Brain microvascular endothelial cell (primary cell): Measurements from ENCODE around the gene XPC.

Experiments used
- DNase-seq: peaks from one replicate; pipeline ENCODE4 v3.0.0-alpha.2; 2020
- H3K27ac ChIP-seq: fragments of 250-450 bp; sonication (Bioruptor Pico); 2 replicates; pipeline ENCODE4 v1.5.1; 2020; ENCODE audit warnings: mild to moderate bottlenecking, moderate library complexity
- H3K27me3 ChIP-seq: fragments of 250-450 bp; sonication (Bioruptor Pico); replicated peaks from 2 replicates; pipeline ENCODE4 v1.5.1; 2020; ENCODE audit warnings: mild to moderate bottlenecking
- H3K36me3 ChIP-seq: fragments of 250-450 bp; sonication (Bioruptor Pico); replicated peaks from 2 replicates; pipeline ENCODE4 v1.5.1; 2020; ENCODE audit warnings: mild to moderate bottlenecking
- H3K4me3 ChIP-seq: 2 replicates; pipeline ENCODE4 v1.5.1; 2011; ENCODE audit warnings: low read depth, mild to moderate bottlenecking, control low read depth, low read length, moderate library complexity
- in situ Hi-C: cut with HindIII; loops from 2 replicates; pipeline ENCODE4 v1.10.0; 2017; ENCODE audit warnings: low sequenced_read_pairs, low pct_ligation_motif_present
- TF ChIP-seq, protein P1 (sequence below): IDR thresholded peaks from 2 replicates; pipeline ENCODE4 v1.5.1; 2011; ENCODE audit warnings: low read depth, mild to moderate bottlenecking, moderate library complexity, low read length, control low read depth, inconsistent platforms; ENCODE audit errors: missing control alignments

XPC gene

GRCh38 chr3:14222900-14223594 lies 44.6 kb upstream of the XPC start:
- no peak for DNase-seq
- in situ Hi-C loops = no loop called here
- TF ChIP-seq, protein P1, sequence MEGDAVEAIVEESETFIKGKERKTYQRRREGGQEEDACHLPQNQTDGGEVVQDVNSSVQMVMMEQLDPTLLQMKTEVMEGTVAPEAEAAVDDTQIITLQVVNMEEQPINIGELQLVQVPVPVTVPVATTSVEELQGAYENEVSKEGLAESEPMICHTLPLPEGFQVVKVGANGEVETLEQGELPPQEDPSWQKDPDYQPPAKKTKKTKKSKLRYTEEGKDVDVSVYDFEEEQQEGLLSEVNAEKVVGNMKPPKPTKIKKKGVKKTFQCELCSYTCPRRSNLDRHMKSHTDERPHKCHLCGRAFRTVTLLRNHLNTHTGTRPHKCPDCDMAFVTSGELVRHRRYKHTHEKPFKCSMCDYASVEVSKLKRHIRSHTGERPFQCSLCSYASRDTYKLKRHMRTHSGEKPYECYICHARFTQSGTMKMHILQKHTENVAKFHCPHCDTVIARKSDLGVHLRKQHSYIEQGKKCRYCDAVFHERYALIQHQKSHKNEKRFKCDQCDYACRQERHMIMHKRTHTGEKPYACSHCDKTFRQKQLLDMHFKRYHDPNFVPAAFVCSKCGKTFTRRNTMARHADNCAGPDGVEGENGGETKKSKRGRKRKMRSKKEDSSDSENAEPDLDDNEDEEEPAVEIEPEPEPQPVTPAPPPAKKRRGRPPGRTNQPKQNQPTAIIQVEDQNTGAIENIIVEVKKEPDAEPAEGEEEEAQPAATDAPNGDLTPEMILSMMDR = no peak

DNA sequence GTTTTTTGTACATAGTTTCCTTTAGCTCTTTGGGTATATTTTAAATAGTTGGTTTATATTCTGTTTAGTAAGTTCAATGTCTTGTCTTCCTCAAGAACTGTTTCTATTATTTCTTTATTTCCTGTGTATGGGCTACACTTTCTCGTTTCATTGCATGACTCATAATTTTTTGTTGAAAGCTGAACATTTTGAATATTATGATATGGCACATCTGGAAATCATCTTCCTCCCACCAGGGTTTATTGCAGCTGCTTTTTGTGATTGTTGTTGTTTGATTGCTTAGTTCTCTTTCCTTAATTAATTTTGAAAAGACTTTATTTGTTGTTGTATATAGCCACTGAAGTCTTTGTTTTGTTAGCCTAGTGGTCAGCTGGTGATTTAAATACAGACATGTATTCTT lies 44.1 kb upstream of the XPC start:
- Histone ChIP-seq H3K4me3 (no peak overlapping the region), H3K27me3 (no peaks in the 10 kb centered on the region), H3K27ac (no peak overlapping the region), H3K36me3 (no peaks in the 10 kb centered on the region)
- TF ChIP-seq, protein P1 = no peak
- no peak for DNase-seq
- in situ Hi-C loops = no loop called here

More at GRCh38 chr3:14222900-14223594, 44.6 kb upstream of the XPC start:
- Histone ChIP-seq H3K36me3 (no peaks in the 10 kb centered on the region), H3K27me3 (no peaks in the 10 kb centered on the region), H3K4me3 (no peak overlapping the region), H3K27ac (peak overlapping the region; percentile 12)

- Histone ChIP-seq H3K27me3 (no peaks in the 10 kb centered on the region), H3K4me3 (no peak overlapping the region), H3K36me3 (no peaks in the 10 kb centered on the region), H3K27ac (no peak overlapping the region)
- no peak for DNase-seq
- TF ChIP-seq, protein P1 = no peak
- in situ Hi-C loops = no loop called here
These were observed 43.5 kb upstream of the XPC start for GRCh38 chr3:14221902-14222301.

- TF ChIP-seq, protein P1 = no peak
- Histone ChIP-seq H3K27me3 (no peaks in the 10 kb centered on the region), H3K36me3 (no peaks in the 10 kb centered on the region), H3K4me3 (no peak overlapping the region), H3K27ac (no peak overlapping the region)
- no peak for DNase-seq
- in situ Hi-C loops = no loop called here
These were observed 42.5 kb upstream of the XPC start for GRCh38 chr3:14220933-14221332.

DNA sequence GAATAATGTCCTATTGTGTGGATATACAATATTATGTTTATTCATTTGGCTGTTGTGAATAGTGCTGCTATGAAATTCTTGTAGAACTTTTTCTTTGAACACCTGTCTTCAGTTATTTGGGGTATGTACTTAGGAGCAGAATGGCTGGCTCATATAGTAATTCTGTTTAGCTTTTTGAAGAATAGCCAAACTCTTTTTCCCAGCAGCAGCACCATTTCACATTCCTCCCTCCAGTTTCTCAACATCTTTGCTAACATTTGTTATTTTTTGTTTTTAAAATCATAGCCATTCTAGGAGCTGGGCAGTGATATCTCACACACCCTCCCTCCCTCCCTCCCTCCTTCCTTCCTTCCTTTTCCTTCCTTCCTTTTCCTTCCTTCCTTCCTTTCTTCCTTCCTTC lies 40.0 kb upstream of the XPC start:
- Histone ChIP-seq H3K27ac (no peak overlapping the region), H3K4me3 (no peak overlapping the region), H3K36me3 (no peaks in the 10 kb centered on the region), H3K27me3 (no peaks in the 10 kb centered on the region)
- TF ChIP-seq, protein P1 = no peak
- in situ Hi-C loops = no loop called here
- DNase-seq = no peak
